HepG2 (cell line): Measurements from ENCODE around the gene FAM3B. TPM values are rescaled to one million over a fixed set of nuclear protein-coding genes. Genes with fewer than 3 reads are reported as not detected.

ENCODE experiments used
- ATAC-seq: fragments of 200-7000 bp; cut with Tn5 transposase; 3 replicates; pipeline ENCODE4 v1.9.1; 2020; ENCODE audit warnings: mild to moderate bottlenecking, moderate library complexity
- BruUV-seq: library from RNA; stranded (reverse); fragments of 400-500 nt; replicated peaks from 2 replicates; lab custom pipeline; 2021; lab: Mats Ljungman, UMichigan
- CTCF ChIA-PET: fragments of 300-600 bp; formaldehyde crosslinking; extraction: SDS; loops from one replicate; lab custom pipeline; 2021; ENCODE audit warnings: low total read pairs, inconsistent platforms, low intra/inter-chr PET ratio; lab: Yijun Ruan, JAX
- POLR2A ChIA-PET: fragments of 350-600 bp; sonication (Branson Sonifier 250); formaldehyde crosslinking; loops from one replicate; lab custom pipeline; 2020; ENCODE audit warnings: antibody characterized with exemption, inconsistent platforms; lab: Yijun Ruan, JAX
- DNase-seq: peaks from one replicate; pipeline ENCODE4 v3.0.0-alpha.2; 2015; ENCODE audit warnings: low spot score
- FAIRE-seq: peaks from 3 replicates; lab custom pipeline; 2011; peaks lifted over from hg19 to GRCh38; lab: Jason Lieb, UNC
- H2AFZ ChIP-seq: one replicate; pipeline ENCODE4 v1.6.1; 2011; ENCODE audit warnings: low read length, inconsistent platforms
- H3K27ac ChIP-seq: fragments of 300-600 bp; 3 replicates; pipeline ENCODE4 v1.8.0; 2011; ENCODE audit warnings: mixed run types, mild to moderate bottlenecking, mixed read lengths, low read length, inconsistent platforms; ENCODE audit not compliant: insufficient read depth; ENCODE audit errors: extremely low read length
- H3K27me3 ChIP-seq, 2 experiments: fragments of 200-600 bp in 1 of 2; 2 replicates in 1 of 2; 3 replicates in 1 of 2; pipeline versions ENCODE4 v1.6.0 to v1.8.0; 2011; ENCODE audit warnings: low read length in 2 of 2, mild to moderate bottlenecking in 2 of 2, moderate library complexity in 2 of 2, inconsistent platforms in 1 of 2; ENCODE audit not compliant: insufficient read depth in 2 of 2, control insufficient read depth in 1 of 2
- H3K36me3 ChIP-seq, 2 experiments: fragments of 200-600 bp in 1 of 2; replicated peaks in 1 of 2; 2 replicates in 1 of 2; 3 replicates in 1 of 2; pipeline versions ENCODE4 v1.5.1 to v1.8.0; 2011; ENCODE audit warnings: low read length in 2 of 2, inconsistent platforms in 1 of 2; ENCODE audit not compliant: insufficient read depth in 2 of 2, control insufficient read depth in 1 of 2
- H3K4me1 ChIP-seq: 2 replicates; pipeline ENCODE4 v1.5.1; 2012; ENCODE audit warnings: low read length, inconsistent platforms; ENCODE audit not compliant: insufficient read depth
- H3K4me2 ChIP-seq: 2 replicates; pipeline ENCODE4 v1.6.0; 2011; ENCODE audit warnings: low read depth, low read length, inconsistent platforms
- H3K4me3 ChIP-seq, 3 experiments: fragments of 200-600 bp in 1 of 3; sonication (generic), shearing (Covaris generic) in 1 of 3; replicated peaks in 1 of 3; 2 replicates each; pipeline ENCODE4 v1.5.1; 2011 to 2016; ENCODE audit warnings: low read length in 3 of 3, inconsistent platforms in 2 of 3, low read depth in 2 of 3, mild to moderate bottlenecking in 2 of 3, control low read depth in 1 of 3, mixed read lengths in 1 of 3; ENCODE audit not compliant: insufficient read depth in 1 of 3
- H3K79me2 ChIP-seq: one replicate; pipeline ENCODE4 v1.6.1; 2011; ENCODE audit warnings: low read length, inconsistent platforms; ENCODE audit not compliant: insufficient read depth
- H3K9ac ChIP-seq: 2 replicates; pipeline ENCODE4 v1.6.0; 2011; ENCODE audit warnings: mild to moderate bottlenecking, low read depth, low read length, inconsistent platforms; ENCODE audit not compliant: insufficient read depth
- H3K9me3 ChIP-seq: 2 replicates; pipeline ENCODE4 v1.5.1; 2012; ENCODE audit warnings: mild to moderate bottlenecking, low read length
- H4K20me1 ChIP-seq: 2 replicates; pipeline ENCODE4 v1.6.0; 2011; ENCODE audit warnings: inconsistent platforms, mild to moderate bottlenecking, low read length, moderate library complexity; ENCODE audit not compliant: insufficient read depth
- CEBPB ChIP-seq: IDR thresholded peaks from 2 replicates; pipeline ENCODE4 v1.6.1; 2011; ENCODE audit warnings: low read depth, low read length, improper control_type of control experiment, borderline replicate concordance
- JUND ChIP-seq: sonication (generic); formaldehyde crosslinking; IDR thresholded peaks from 2 replicates; pipeline ENCODE4 v1.8.0; 2022; ENCODE audit warnings: mild to moderate bottlenecking, missing genetic modification reagents
- TMF1 ChIP-seq: sonication (generic); formaldehyde crosslinking; IDR thresholded peaks from 2 replicates; pipeline ENCODE4 v1.8.1; 2022; ENCODE audit warnings: low read depth, missing genetic modification reagents
- ZFP36L2 ChIP-seq: sonication (generic); formaldehyde crosslinking; IDR thresholded peaks from 2 replicates; pipeline ENCODE4 v1.4.0; 2020; ENCODE audit warnings: missing genetic modification reagents
- ZNF383 ChIP-seq: sonication (generic); formaldehyde crosslinking; IDR thresholded peaks from 2 replicates; pipeline ENCODE4 v1.4.0; 2020; ENCODE audit warnings: missing genetic modification reagents, mild to moderate bottlenecking, borderline replicate concordance
- WGBS: methylation state at CpG from one replicate; pipeline ENCODE4 v1.1.6; 2017; ENCODE audit warnings: low lambda C conversion rate; 5-methylcytosine and 5-hydroxymethylcytosine counted together
- in situ Hi-C: cut with HindIII; loops from 2 replicates; pipeline ENCODE4 v1.10.0; 2017; ENCODE audit warnings: low pct_unique_long_range_greater_than_20kb; ENCODE audit not compliant: extremely low pct_ligation_motif_present
- intact Hi-C: fragments of 100-400 bp; cut with micrococcal nuclease; formaldehyde crosslinking; loops from one replicate; pipeline ENCODE4 v1.10.0; 2022; ENCODE audit not compliant: unreplicated experiment
- polyA plus RNA-seq, 8 experiments: library from polyadenylated mRNA; depleted of rRNA in 3 of 8; stranded (reverse) in 7 of 8; unstranded in 1 of 8; fragments of >200 nt; fragmentation: Illumina TruSeq in 4 of 8; extraction: Trizol in 4 of 8; gene quantifications; 2 replicates each; pipeline versions ENCODE4 v1.2.1 to v1.2.3, GENCODE V29; 2011 to 2016; ENCODE audit warnings: low read depth in 4 of 8, missing spikeins in 1 of 8, mixed read lengths in 1 of 8; ENCODE audit not compliant: insufficient read depth in 1 of 8
- total RNA-seq, 5 experiments: library from RNA; depleted of rRNA; stranded (reverse); fragments of >200 nt; fragmentation: Illumina TruSeq; extraction: Trizol; gene quantifications; 2 replicates each; pipeline ENCODE4 v1.2.3, GENCODE V29; 2016; ENCODE audit warnings: low read depth in 1 of 5
- TF ChIP-seq, protein P1 (sequence below): sonication (generic); formaldehyde crosslinking; IDR thresholded peaks from 2 replicates; pipeline ENCODE4 v1.5.1; 2020; ENCODE audit warnings: missing genetic modification reagents, mild to moderate bottlenecking, borderline replicate concordance

The FAM3B gene
- total and polyA plus RNA-seq, 2 of the 13 experiments (the other 11 are each of a cell fraction or from before 2014, with no cell fraction given) = 46.5 to 62.0 TPM

DNA sequence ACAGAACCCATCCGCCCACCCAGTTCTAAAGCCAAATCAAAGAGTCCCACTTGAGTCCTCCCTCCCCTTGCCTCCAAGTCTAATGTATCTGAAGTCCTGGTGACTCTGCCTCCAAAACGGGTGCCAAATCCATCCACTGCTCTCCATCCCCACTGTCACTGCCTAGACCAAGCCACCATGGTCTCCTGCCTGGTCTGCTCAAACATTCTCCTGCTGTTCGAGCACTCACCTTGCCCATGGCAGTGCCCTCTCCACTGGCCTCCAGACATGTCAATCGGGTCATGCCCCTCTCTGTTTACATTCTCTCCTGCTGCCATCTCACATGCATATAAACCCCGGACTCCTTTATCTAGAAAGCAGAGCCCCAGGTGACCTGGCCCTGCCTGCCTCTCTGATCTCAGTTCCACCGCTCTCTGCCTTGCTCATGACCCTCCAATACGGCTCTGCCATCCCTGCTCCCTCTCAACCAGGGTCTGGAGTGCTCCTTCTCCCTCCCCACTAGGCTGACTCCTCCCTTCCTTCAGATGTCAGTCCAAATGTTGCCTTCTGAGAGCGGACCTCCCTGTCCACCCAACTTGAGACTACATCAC lies 77.4 kb downstream of the FAM3B start:
- Histone ChIP-seq H3K4me1 (no peaks in the 10 kb centered on the region), H3K27ac (no peak overlapping the region), H4K20me1 (no peaks in the 10 kb centered on the region), H3K36me3 (peaks cover 2 to 22% of the 10 kb centered on the region in 2 experiments; a peak in 4 of 5 replicates), H3K27me3 (no peaks in the 10 kb centered on the region), H2AFZ (no peak overlapping the region), H3K79me2 (no peaks in the 10 kb centered on the region), H3K4me2 (no peak overlapping the region), H3K4me3 (no peak overlapping the region), H3K9ac (no peak overlapping the region), H3K9me3 (no peaks in the 10 kb centered on the region)
- FAIRE-seq (no peak), DNase-seq (no peak), ATAC-seq (no peak)
- ChIA-PET CTCF (no interaction called here), POLR2A (no interaction called here)
- 83% methylated on average over 8 of the region's 8 CpGs for WGBS
- TF ChIP-seq JUND (CRISPR knock-in tag) (no peak), ZNF383 (CRISPR knock-in tag) (no peak), ZFP36L2 (CRISPR knock-in tag) (no peak)
- TF ChIP-seq, protein P1, sequence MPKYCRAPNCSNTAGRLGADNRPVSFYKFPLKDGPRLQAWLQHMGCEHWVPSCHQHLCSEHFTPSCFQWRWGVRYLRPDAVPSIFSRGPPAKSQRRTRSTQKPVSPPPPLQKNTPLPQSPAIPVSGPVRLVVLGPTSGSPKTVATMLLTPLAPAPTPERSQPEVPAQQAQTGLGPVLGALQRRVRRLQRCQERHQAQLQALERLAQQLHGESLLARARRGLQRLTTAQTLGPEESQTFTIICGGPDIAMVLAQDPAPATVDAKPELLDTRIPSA (CRISPR knock-in tag) = no peak
- intact Hi-C loops (no loop called here), in situ Hi-C loops (no loop called here)
- BruUV-seq = no TSS peak

DNA sequence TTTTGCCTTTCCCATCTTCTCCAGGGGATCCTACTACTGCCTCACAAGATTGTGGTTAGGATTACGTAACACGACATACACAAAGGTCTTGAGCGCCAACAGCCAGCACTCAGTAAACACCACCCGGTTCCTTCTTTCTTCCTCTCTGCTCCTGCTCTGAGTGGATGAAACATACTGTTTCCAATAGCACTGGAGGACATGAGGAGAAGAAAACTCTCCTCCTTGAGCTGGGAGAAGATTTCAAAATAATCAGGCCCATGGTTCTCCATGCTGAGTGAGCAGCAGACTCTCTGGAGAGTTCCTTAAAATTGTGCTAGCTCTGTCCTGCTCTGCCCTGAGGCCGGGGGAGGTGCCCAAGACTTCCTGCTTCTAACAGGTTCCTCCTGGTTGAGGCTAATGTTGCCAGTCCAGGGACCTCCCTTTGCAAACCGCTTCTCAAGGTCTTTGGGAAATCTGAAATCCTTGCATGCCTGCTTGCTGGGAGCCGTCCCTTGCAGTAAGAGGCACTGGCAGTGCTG lies 80.0 kb downstream of the FAM3B start:
- in situ Hi-C loops (no loop called here), intact Hi-C loops (no loop called here)
- Histone ChIP-seq H2AFZ (no peak overlapping the region), H3K36me3 (peaks cover 2 to 30% of the 10 kb centered on the region in 2 experiments; a peak in 4 of 5 replicates), H3K27ac (no peak overlapping the region), H3K4me1 (no peaks in the 10 kb centered on the region), H3K9ac (no peak overlapping the region), H3K4me2 (no peak overlapping the region), H4K20me1 (no peaks in the 10 kb centered on the region), H3K27me3 (no peaks in the 10 kb centered on the region), H3K9me3 (no peaks in the 10 kb centered on the region), H3K4me3 (no peak overlapping the region), H3K79me2 (no peaks in the 10 kb centered on the region)
- WGBS = 87% methylated on average over 5 of the region's 7 CpGs
- ATAC-seq = no peak
- no peak for DNase-seq
- TF ChIP-seq TMF1 (CRISPR knock-in tag) (no peak), CEBPB (peak; percentile 50; the same call in 1 of the 2 replicates)
- no TSS peak for BruUV-seq
- FAIRE-seq = no peak
- POLR2A ChIA-PET = no interaction called here
- CTCF ChIA-PET = no interaction called here
